Panc1 (cell line): ENCODE data around the gene KAZN. TPM values are rescaled to one million over a fixed set of nuclear protein-coding genes. Genes with fewer than 3 reads are reported as not detected.

Source experiments
- ATAC-seq: fragments of 200-7000 bp; cut with Tn5 transposase; 2 replicates; pipeline ENCODE4 v1.9.1; 2020; ENCODE audit warnings: mild to moderate bottlenecking, moderate library complexity
- BruUV-seq: library from RNA; stranded (reverse); fragments of 400-500 nt; replicated peaks from 2 replicates; lab custom pipeline; 2021; lab: Mats Ljungman, UMichigan
- CTCF ChIA-PET: fragments of 300-600 bp; sonication (Branson Sonifier 250); formaldehyde crosslinking; loops from one replicate; lab custom pipeline; 2022; ENCODE audit warnings: antibody characterized with exemption; lab: Charles Lee
- POLR2A ChIA-PET: fragments of 300-600 bp; sonication (Branson Sonifier 250); formaldehyde crosslinking; loops from one replicate; lab custom pipeline; 2022; ENCODE audit warnings: antibody characterized with exemption; lab: Charles Lee
- DNase-seq: peaks from one replicate; pipeline ENCODE4 v3.0.0-alpha.2; 2010; ENCODE audit warnings: low read depth, low spot score
- H3K27ac ChIP-seq: 2 replicates; pipeline ENCODE4 v1.5.1; 2011; ENCODE audit warnings: mild to moderate bottlenecking, low read length, inconsistent platforms
- H3K27me3 ChIP-seq: fragments of 200-500 bp; sonication (Bioruptor generic); 2 replicates; pipeline ENCODE4 v1.6.0; 2014; ENCODE audit warnings: low read length, inconsistent platforms; ENCODE audit not compliant: control insufficient read depth, insufficient read depth
- H3K36me3 ChIP-seq: fragments of 200-500 bp; sonication (Bioruptor generic); 2 replicates; pipeline ENCODE4 v1.5.1; 2014; ENCODE audit warnings: inconsistent platforms, mild to moderate bottlenecking, low read length, moderate library complexity; ENCODE audit not compliant: control insufficient read depth, insufficient read depth
- H3K4me1 ChIP-seq: 2 replicates; pipeline ENCODE4 v1.5.1; 2011; ENCODE audit warnings: inconsistent platforms, mild to moderate bottlenecking, low read length, moderate library complexity; ENCODE audit not compliant: control insufficient read depth, insufficient read depth
- H3K4me3 ChIP-seq, 2 experiments: 2 replicates each; pipeline ENCODE4 v1.5.1; 2011 to 2012; ENCODE audit warnings: low read depth in 2 of 2, low read length in 2 of 2, mild to moderate bottlenecking in 2 of 2, inconsistent platforms in 1 of 2, moderate library complexity in 1 of 2
- H3K9me3 ChIP-seq: fragments of 200-500 bp; sonication (Bioruptor generic); 2 replicates; pipeline ENCODE4 v1.5.1; 2014; ENCODE audit warnings: low read depth, mild to moderate bottlenecking, inconsistent platforms, low read length, moderate library complexity; ENCODE audit not compliant: control insufficient read depth, insufficient read depth
- CTCF ChIP-seq: fragments of 450-650 bp; IDR thresholded peaks from 2 replicates; pipeline ENCODE4 v1.5.1; 2017; ENCODE audit warnings: mild to moderate bottlenecking
- POLR2AphosphoS5 ChIP-seq: IDR thresholded peaks from 2 replicates; pipeline ENCODE4 v1.6.1; 2012; ENCODE audit warnings: mild to moderate bottlenecking, low read depth, low read length, moderate library complexity
- REST ChIP-seq, 2 experiments: IDR thresholded peaks; 2 replicates each; pipeline ENCODE4 v1.6.1; 2011 to 2012; ENCODE audit warnings: low read depth in 2 of 2, control low read depth in 1 of 2, low read length in 1 of 2, mild to moderate bottlenecking in 1 of 2, moderate library complexity in 1 of 2; ENCODE audit not compliant: insufficient read depth in 1 of 2
- SIN3A ChIP-seq: IDR thresholded peaks from 2 replicates; pipeline ENCODE4 v1.6.1; 2012; ENCODE audit warnings: low read depth, mild to moderate bottlenecking, low read length, moderate library complexity, borderline replicate concordance; ENCODE audit not compliant: insufficient read depth
- TCF7L2 ChIP-seq: IDR thresholded peaks from 2 replicates; pipeline ENCODE4 v1.6.1; 2011; ENCODE audit warnings: mild to moderate bottlenecking, low read depth, low read length, inconsistent platforms
- in situ Hi-C: cut with HindIII; loops from 2 replicates; pipeline ENCODE4 v1.10.0; 2016; ENCODE audit warnings: low sequenced_read_pairs, low pct_unique_long_range_greater_than_20kb
- intact Hi-C: fragments of 100-400 bp; cut with micrococcal nuclease; formaldehyde crosslinking; loops from one replicate; pipeline ENCODE4 v1.10.0; 2022; ENCODE audit not compliant: unreplicated experiment
- total RNA-seq: library from RNA; stranded (reverse); gene quantifications from one replicate; pipeline ENCODE4 v1.2.1, GENCODE V29; 2021; ENCODE audit not compliant: unreplicated experiment

Gene KAZN
- total RNA-seq, 1 experiment from 2014 or later, result 6.6 TPM

GRCh38 chr1:14660801-14661200 is 62.3 kb downstream of the KAZN start:
- no peak for TF ChIP-seq POLR2AphosphoS5
- no peak for TF ChIP-seq SIN3A
- TF ChIP-seq TCF7L2, result no peak
- TF ChIP-seq CTCF, result no peak
- TF ChIP-seq REST (IDR thresholded peaks at IDR 0.05; ENCODE audit: insufficient read depth in 1 of 2, low read depth in 2 of 2, low read length in 1 of 2), result no peak
- no peak for DNase-seq
- H3K27ac ChIP-seq, result no peak overlapping the region
- in situ Hi-C loops, result no loop called here
- no peak overlapping the region for H3K4me3 ChIP-seq
- no peaks in the 10 kb centered on the region for H3K9me3 ChIP-seq
- no peak for ATAC-seq
- H3K36me3 ChIP-seq, result no peaks in the 10 kb centered on the region
- BruUV-seq, result no TSS peak
- no peaks in the 10 kb centered on the region; the same call in 1 of the 2 replicates for H3K4me1 ChIP-seq
- ChIA-PET CTCF (no interaction called here), POLR2A (interaction anchor here (0.6 kb wide), 1 partner anchor 903 kb away, joined by 12 read pairs; no protein-coding TSS in a partner anchor)
- no peaks in the 10 kb centered on the region for H3K27me3 ChIP-seq
- intact Hi-C loops, result no loop called here

GRCh38 chr1:14661222-14661621 is 62.7 kb downstream of the KAZN start:
- Histone ChIP-seq H3K27me3 (no peaks in the 10 kb centered on the region), H3K4me1 (no peaks in the 10 kb centered on the region; the same call in 1 of the 2 replicates), H3K9me3 (no peaks in the 10 kb centered on the region), H3K4me3 (no peak overlapping the region), H3K36me3 (no peaks in the 10 kb centered on the region), H3K27ac (no peak overlapping the region)
- CTCF ChIA-PET, result no interaction called here
- POLR2A ChIA-PET, result interaction anchor here (0.6 kb wide), 1 partner anchor 904 kb away, joined by 12 read pairs; no protein-coding TSS in a partner anchor
- no peak for DNase-seq
- intact Hi-C loops (no loop called here), in situ Hi-C loops (no loop called here)
- TF ChIP-seq SIN3A (no peak), POLR2AphosphoS5 (no peak), REST (IDR thresholded peaks at IDR 0.05; ENCODE audit: insufficient read depth in 1 of 2, low read depth in 2 of 2, low read length in 1 of 2) (no peak), TCF7L2 (no peak), CTCF (no peak)
- ATAC-seq, result no peak
- BruUV-seq, result no TSS peak
